ENCODE data around the gene TMIGD3.
"Not testable (repeated sequence)": the region's sequence is repeated elsewhere in the genome, so short reads cannot be mapped to it uniquely, and the experiment has no call there.

Gene TMIGD3

DNA sequence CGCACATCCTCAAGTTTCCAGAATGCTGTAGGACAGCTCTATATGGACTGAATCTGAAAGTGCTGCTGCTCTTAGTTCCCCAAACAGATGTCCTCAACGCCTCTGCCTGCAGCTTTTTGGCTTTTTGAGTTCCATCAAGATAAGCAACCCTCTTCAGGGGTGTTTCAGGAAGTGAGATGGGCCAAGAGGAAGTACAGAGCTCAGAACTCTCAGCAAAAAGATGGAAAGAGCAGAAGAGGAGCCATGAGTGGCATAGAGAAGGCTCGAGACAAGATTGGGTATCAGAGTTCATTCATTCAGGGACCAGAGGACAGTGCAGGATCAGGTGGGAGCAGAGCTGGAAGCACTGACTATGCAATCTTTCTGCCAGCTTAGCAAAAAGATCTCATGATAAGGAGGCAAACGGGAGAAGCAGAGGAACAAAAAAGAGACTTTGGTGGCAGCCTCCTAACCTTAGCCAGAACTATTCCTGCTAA lies at the start of gene TMIGD3, which contains the start of gene ADORA3:
Gene TMIGD3, minus strand, starts transcription at position 49 of the 476 bp plus-strand sequence. CDS start 279 bp downstream, outside the sequence.
Gene ADORA3, minus strand, starts transcription at position 49 of the 476 bp plus-strand sequence. CDS start 279 bp downstream, outside the sequence.
- no peak for DNase-seq

GRCh38 chr1:111553196-111553595 lies 49.8 kb upstream of the TMIGD3 start:
- DNase-seq: no peak

GRCh38 chr1:111552587-111552986 lies 49.2 kb upstream of the TMIGD3 start:
- DNase-seq: no peak

- no peak for DNase-seq
Observed at GRCh38 chr1:111551623-111552411, 48.4 kb upstream of the TMIGD3 start.

- not testable (repeated sequence) for DNase-seq
Observed at GRCh38 chr1:111547786-111548185, 44.4 kb upstream of the TMIGD3 start.

DNA sequence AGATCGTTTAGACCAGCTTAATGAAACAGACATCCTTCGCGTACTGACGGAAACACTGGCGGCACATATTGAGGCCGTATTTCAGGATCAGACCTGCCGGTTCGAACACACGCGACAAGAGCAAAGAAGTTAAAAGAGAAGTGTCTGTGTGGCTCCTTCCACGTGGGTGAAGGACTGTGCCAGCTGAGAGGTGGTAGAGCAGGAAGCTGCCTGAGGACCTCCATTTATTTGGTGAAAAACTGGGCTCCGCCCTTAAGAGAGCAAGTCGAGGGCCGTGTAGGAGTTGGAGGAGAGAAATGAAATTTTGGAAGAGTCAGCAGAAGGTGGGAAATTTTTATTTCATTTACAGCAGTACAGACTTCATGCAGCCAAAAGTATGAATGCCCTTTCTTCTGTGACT lies 38.8 kb upstream of the TMIGD3 start:
- DNase-seq: no peak

- no peak for DNase-seq
Observed at GRCh38 chr1:111541721-111542120, 38.3 kb upstream of the TMIGD3 start.

DNA sequence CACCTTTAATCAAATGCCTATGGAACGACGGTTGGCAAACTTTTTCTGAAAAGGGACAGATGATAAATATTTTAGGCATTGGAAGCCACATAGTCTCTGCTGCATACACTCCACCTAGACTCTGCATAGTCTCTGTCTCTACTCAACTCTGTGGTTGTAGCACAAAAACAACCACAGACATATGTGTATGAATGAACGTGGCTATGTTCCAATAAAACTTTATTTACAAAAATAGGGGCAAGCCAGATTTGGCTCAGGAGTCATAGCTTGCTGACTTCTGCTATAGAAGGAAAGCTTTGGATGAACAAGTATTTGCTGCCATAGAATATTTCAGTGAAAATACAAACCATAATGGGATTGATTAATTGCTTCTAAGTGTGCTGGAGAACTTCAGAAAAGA lies 37.5 kb upstream of the TMIGD3 start:
- no peak for DNase-seq

- DNase-seq: no peak
Observed at GRCh38 chr1:111538343-111539025, 35.1 kb upstream of the TMIGD3 start.

GRCh38 chr1:111535256-111536191 lies 32.1 kb upstream of the TMIGD3 start:
- DNase-seq: no peak

DNA sequence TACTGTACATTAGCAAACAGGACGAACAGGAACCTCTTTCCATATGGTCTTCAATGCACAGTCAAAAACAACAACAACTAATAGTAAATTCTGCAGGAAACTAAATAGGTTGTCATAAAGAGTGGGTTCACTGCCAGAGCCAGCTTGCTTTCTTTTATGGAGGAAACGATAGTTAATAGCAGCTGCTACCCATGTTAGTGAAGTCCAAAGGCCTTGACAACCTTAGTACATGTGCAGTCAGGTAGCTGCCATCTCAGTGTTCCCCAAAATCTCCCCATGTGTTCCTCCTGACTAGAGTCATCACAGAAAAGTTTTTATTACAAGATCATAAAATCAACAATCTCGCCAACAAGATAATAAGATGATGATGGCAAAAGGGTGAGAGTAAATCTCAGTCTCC lies 16.6 kb upstream of the TMIGD3 start:
- DNase-seq: no peak

DNA sequence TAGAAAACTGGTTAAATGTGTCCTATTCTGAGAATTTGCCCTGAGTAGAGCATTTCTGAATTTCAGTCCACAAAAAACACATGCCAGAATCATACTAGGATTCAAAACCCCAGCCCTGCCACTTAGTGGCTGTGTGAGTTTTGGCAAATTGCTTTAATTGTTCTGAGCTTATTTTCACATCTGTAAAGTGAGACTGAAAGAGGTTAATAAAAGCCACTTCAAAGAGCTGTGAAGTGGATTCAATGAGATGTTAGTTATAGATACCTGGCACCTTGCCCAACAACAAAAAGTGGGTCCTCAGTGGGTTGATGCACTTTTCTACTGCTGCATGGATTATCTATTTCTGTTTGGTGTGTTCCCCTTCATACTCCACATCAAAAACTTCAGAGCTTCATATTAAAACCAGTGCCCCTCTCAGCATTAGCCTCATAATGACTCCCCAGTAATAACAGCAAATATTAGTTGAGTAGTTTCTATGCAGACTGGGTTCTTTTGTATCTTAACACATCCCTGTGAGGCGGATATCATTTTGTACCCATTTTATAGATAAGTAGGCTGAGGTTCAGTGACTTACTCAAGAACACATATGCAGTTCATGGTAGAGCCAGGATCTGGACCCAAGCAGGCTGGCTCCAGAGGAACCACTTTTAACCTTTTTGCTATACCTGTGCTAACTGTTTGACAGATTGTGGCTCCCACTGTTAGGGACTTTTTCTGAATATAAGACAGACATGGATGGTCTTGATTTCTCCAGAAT lies 14.2 kb upstream of the TMIGD3 start:
- DNase-seq: peak; percentile 95

GRCh38 chr1:111516005-111516535 lies 12.6 kb upstream of the TMIGD3 start:
- peak; percentile 22 for DNase-seq

DNA sequence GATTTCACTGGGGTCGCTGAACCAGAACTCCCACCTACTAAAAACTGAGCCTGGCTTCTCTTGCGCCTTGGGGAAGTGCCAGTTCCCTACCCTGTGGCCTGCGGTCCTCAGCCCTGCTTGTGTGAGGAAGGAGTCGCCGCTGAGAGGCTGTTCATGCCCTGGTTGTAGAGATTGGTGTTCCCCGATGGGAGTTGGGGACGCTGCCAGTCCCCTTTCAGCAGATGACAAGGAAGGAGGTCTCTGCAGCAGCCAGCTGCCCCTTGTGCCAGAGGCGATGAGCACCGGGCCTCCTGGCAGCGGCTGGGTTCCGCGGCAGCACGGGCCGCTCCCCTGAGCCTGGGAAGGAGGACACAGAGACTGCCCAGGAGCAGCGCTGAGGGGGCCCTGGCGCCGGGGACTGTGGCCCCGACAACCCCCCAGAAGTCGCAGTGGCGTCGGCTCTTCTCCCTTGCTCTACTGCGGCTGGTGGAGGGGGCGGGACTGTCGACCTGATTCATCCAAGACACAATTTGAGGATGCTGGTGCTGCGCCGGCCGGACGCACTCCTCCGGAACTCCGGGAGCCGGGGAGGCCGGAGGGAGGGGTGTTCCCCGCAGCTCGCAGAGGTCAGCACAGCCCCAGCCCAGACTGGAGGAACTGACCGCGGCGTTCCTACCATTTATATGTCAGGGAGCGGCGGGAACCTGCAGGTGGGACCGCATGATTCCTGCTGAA lies 12.0 kb upstream of the TMIGD3 start:
- DNase-seq: peak; percentile 32

- no peak for DNase-seq
Observed at GRCh38 chr1:111513410-111514020, 10.1 kb upstream of the TMIGD3 start.

- DNase-seq: no peak
Observed at GRCh38 chr1:111512931-111513330, 9.5 kb upstream of the TMIGD3 start.

GRCh38 chr1:111512132-111512889 lies 8.9 kb upstream of the TMIGD3 start:
- DNase-seq: no peak

- DNase-seq: no peak
Observed at GRCh38 chr1:111511370-111511769, 7.9 kb upstream of the TMIGD3 start.

DNA sequence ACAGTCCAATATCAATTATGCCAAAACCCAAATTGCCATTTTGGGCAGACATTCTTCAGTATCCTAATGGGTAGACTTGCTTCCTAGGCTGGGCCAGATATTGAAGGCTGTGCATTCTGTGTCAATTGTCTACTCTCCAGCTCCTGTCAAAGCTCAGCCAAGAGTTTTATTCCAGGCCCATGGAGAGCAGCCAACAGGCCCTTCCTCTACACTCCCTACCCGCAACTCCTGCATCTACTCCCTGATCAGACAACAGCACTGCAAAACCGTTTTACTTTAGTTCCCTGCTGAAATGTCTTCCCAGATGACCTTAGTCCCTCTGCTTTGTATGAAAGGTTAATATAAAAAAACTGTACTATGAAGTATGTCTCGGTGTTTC lies 6.6 kb upstream of the TMIGD3 start:
- no peak for DNase-seq

All from NCI-H1105 treated with DMSO at 0.1 percent for 48 hours (cell line).